ENCODE measurements around the gene MTG2. TPM values are rescaled to one million over a fixed set of nuclear protein-coding genes. Genes with fewer than 3 reads are reported as not detected.

Gene MTG2
- total and polyA plus RNA-seq, 2 of the 8 experiments (the other 6 are each of a cell fraction or from before 2014, with no cell fraction given): 14.4 to 22.8 TPM

GRCh38 chr20:62193079-62194025 lies 10.5 kb downstream of the MTG2 start:
- Histone ChIP-seq H4K8ac (ENCODE audit: extremely low read depth, insufficient read depth, low read length) (no peak overlapping the region), H4K91ac (replicated peaks; ENCODE audit: insufficient read length, low read length) (no peak overlapping the region), H3K36me3 (ENCODE audit: control insufficient read depth in 2 of 4, insufficient read depth in 4 of 4, low read length in 3 of 4) (peaks cover 0 to 8% (median under 1%) of the 10 kb centered on the region in 4 experiments; a peak in 4 of 8 replicates), H4K20me1 (replicated peaks in 1 of 2; ENCODE audit: control insufficient read depth in 1 of 2, insufficient read depth in 2 of 2, low read length in 2 of 2) (peaks cover 3 to 5% of the 10 kb centered on the region in 2 experiments), H3K56ac (replicated peaks; ENCODE audit: insufficient read length, low read depth, low read length) (no peak overlapping the region), H3K4me2 (ENCODE audit: insufficient read depth in 1 of 2, low read depth in 2 of 2, low read length in 2 of 2) (no peak overlapping the region), H3K79me1 (ENCODE audit: low read depth, low read length) (no peaks in the 10 kb centered on the region), H3K4me1 (replicated peaks in 1 of 4; ENCODE audit: control insufficient read depth in 3 of 4, insufficient read depth in 4 of 4, low read length in 3 of 4) (no peaks in the 10 kb centered on the region), H2BK5ac (ENCODE audit: low read depth, low read length) (no peak overlapping the region), H3K9ac (replicated peaks in 1 of 4; ENCODE audit: extremely low read depth in 1 of 4, low read depth in 3 of 4, low read length in 3 of 4) (peak overlapping the region in 1 of 4 experiments; percentile 4; a peak in 1 of 7 replicates), H3K4me3 (ENCODE audit: extremely low read depth in 1 of 4, insufficient read depth in 2 of 4, low read depth in 3 of 4, low read length in 4 of 4) (no peak overlapping the region), H2AFZ (ENCODE audit: low read length) (no peak overlapping the region), H3K79me2 (ENCODE audit: control insufficient read depth in 1 of 2, insufficient read depth in 2 of 2, low read length in 2 of 2) (peaks cover 0 to 4% of the 10 kb centered on the region in 2 experiments; a peak in 1 of 4 replicates), H3K27ac (ENCODE audit: low read depth, low read length) (no peak overlapping the region), H2BK15ac (ENCODE audit: low read length) (no peak overlapping the region), H3K14ac (ENCODE audit: insufficient read length) (no peak overlapping the region), H4K5ac (ENCODE audit: insufficient read length, low read depth, low read length) (no peak overlapping the region), H3K4ac (replicated peaks; ENCODE audit: insufficient read length, low read depth, low read length) (no peak overlapping the region), H2BK120ac (replicated peaks; ENCODE audit: low read depth, low read length) (no peak overlapping the region), H2BK12ac (ENCODE audit: low read depth, low read length) (no peak overlapping the region), H3K23ac (ENCODE audit: insufficient read length) (no peak overlapping the region), H3K27me3 (replicated peaks in 1 of 4; ENCODE audit: control insufficient read depth in 3 of 4, extremely low read depth in 1 of 4, insufficient read depth in 3 of 4, low read length in 3 of 4) (no peaks in the 10 kb centered on the region), H2AK5ac (ENCODE audit: low read depth, low read length) (no peak overlapping the region), H3K18ac (ENCODE audit: extremely low read depth, low read length) (no peak overlapping the region), H2BK20ac (ENCODE audit: low read length) (no peak overlapping the region), H3K23me2 (ENCODE audit: low read depth, low read length) (no peaks in the 10 kb centered on the region), H3K9me3 (ENCODE audit: insufficient read depth in 2 of 2, low read depth in 1 of 2, low read length in 1 of 2) (no peaks in the 10 kb centered on the region)
- DNase-seq (ENCODE audit: low read depth in 1 of 2, low spot score in 2 of 2) (no peak), FAIRE-seq (no peak)
- ChIA-PET POLR2A (ENCODE audit: partially characterized antibody) (interaction anchor here (1.1 kb wide), 1 partner anchor 70 kb away, joined by 3 read pairs; no protein-coding TSS in a partner anchor), CTCF (ENCODE audit: partially characterized antibody) (interaction anchor here (1.6 kb wide), 1 partner anchor 24 kb away, joined by 3 read pairs; no protein-coding TSS in a partner anchor)
- WGBS, 2 experiments (ENCODE audit: extremely low coverage in 1 of 2, insufficient coverage in 1 of 2, insufficient read length in 1 of 2, insufficient replicate concordance in 2 of 2, low coverage in 1 of 2, low lambda C conversion rate in 2 of 2, missing lambda C conversion rate in 1 of 2): 86% methylated on average over 29 of the region's 29 CpGs; no CpG with 5 or more reads in 1 of the 2 experiments
- TF ChIP-seq BACH1 (IDR thresholded peaks at IDR 0.05; ENCODE audit: low read length) (no peak), SUZ12 (IDR thresholded peaks at IDR 0.05; ENCODE audit: low read length) (no peak), KDM1A (IDR thresholded peaks at IDR 0.05; ENCODE audit: borderline replicate concordance, low read length) (no peak), RXRA (IDR thresholded peaks at IDR 0.05; ENCODE audit: insufficient read depth, low read depth, low read length) (no peak), CBX5 (IDR thresholded peaks at IDR 0.05; ENCODE audit: low read depth, low read length) (no peak), CEBPB (IDR thresholded peaks at IDR 0.05; ENCODE audit: low read depth, low read length) (no peak), TCF12 (IDR thresholded peaks at IDR 0.05; ENCODE audit: low read depth, low read length) (no peak), CHD2 (IDR thresholded peaks at IDR 0.05; ENCODE audit: low read length) (no peak), BRCA1 (IDR thresholded peaks at IDR 0.05; ENCODE audit: low read depth, low read length) (no peak), SP2 (IDR thresholded peaks at IDR 0.05; ENCODE audit: low read length) (no peak), SP4 (IDR thresholded peaks at IDR 0.05; ENCODE audit: low read length) (no peak)
- TF ChIP-seq, protein P1, sequence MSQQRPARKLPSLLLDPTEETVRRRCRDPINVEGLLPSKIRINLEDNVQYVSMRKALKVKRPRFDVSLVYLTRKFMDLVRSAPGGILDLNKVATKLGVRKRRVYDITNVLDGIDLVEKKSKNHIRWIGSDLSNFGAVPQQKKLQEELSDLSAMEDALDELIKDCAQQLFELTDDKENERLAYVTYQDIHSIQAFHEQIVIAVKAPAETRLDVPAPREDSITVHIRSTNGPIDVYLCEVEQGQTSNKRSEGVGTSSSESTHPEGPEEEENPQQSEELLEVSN (IDR thresholded peaks at IDR 0.05): no peak
